Measurements from ENCODE around the gene MSTO1. TPM values are rescaled to one million over a fixed set of nuclear protein-coding genes. Genes with fewer than 3 reads are reported as not detected.

MSTO1 gene
- total RNA-seq, 2 experiments from 2014 or later = 65.9 to 69.6 TPM

DNA sequence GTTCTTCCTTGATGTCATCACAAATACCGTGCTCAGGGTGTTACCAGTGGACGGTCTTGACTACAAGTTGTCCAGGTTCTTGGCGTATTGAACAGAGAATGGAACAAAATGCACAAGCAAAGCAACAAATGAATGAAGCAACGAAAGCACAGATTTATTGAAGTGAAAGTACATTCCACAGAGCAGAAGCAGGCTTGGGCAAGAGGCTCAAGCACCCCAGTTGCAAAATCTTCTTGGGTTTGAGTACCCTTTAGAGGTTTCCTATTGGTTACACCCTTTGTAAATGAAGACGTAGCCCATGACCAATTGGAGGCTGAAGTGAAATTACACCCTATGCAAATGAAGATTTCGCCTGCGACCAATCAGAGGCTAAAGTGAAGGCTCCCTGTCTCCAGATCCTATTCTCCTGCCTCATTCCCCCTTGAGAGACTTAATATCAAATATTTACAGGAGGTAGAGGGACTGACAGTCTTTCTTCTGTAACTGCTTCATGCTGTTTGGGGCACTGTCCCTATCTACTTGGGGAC lies 40.3 kb downstream of the MSTO1 start:
- no peak overlapping the region for H3K4me3 Mint-ChIP-seq
- Histone ChIP-seq H3K27me3 (ENCODE audit: control insufficient read depth in 1 of 2, insufficient read depth in 2 of 2, low read length in 2 of 2) (no peaks in the 10 kb centered on the region), H3K27ac (ENCODE audit: low read depth in 1 of 2, low read length in 2 of 2) (no peak overlapping the region), H3K36me3 (ENCODE audit: insufficient read depth, low read length) (no peaks in the 10 kb centered on the region), H3K4me1 (ENCODE audit: insufficient read depth, low read length) (no peaks in the 10 kb centered on the region), H3K9me3 (ENCODE audit: control insufficient read depth in 1 of 2, insufficient read depth in 1 of 2, low read length in 2 of 2) (no peaks in the 10 kb centered on the region), H3K4me3 (ENCODE audit: low read length) (no peak overlapping the region)
- no peaks in the 10 kb centered on the region for H3K9me3 Mint-ChIP-seq
- H3K36me3 Mint-ChIP-seq (ENCODE audit: low read depth) = no peaks in the 10 kb centered on the region
- ChIA-PET POLR2A (no interaction called here), CTCF (no interaction called here)
- ATAC-seq (ENCODE audit: poor library complexity) (no peak), DNase-seq (no peak)
- intact Hi-C loops (cut with DNase I, micrococcal nuclease) = no loop called here
- H3K27ac Mint-ChIP-seq = no peak overlapping the region
- peaks cover 5% of the 10 kb centered on the region for H3K27me3 Mint-ChIP-seq
- TF ChIP-seq, protein P1, sequence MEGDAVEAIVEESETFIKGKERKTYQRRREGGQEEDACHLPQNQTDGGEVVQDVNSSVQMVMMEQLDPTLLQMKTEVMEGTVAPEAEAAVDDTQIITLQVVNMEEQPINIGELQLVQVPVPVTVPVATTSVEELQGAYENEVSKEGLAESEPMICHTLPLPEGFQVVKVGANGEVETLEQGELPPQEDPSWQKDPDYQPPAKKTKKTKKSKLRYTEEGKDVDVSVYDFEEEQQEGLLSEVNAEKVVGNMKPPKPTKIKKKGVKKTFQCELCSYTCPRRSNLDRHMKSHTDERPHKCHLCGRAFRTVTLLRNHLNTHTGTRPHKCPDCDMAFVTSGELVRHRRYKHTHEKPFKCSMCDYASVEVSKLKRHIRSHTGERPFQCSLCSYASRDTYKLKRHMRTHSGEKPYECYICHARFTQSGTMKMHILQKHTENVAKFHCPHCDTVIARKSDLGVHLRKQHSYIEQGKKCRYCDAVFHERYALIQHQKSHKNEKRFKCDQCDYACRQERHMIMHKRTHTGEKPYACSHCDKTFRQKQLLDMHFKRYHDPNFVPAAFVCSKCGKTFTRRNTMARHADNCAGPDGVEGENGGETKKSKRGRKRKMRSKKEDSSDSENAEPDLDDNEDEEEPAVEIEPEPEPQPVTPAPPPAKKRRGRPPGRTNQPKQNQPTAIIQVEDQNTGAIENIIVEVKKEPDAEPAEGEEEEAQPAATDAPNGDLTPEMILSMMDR (IDR thresholded peaks at IDR 0.05) = no peak
- no peaks in the 10 kb centered on the region for H3K4me1 Mint-ChIP-seq (ENCODE audit: low read depth)

DNA sequence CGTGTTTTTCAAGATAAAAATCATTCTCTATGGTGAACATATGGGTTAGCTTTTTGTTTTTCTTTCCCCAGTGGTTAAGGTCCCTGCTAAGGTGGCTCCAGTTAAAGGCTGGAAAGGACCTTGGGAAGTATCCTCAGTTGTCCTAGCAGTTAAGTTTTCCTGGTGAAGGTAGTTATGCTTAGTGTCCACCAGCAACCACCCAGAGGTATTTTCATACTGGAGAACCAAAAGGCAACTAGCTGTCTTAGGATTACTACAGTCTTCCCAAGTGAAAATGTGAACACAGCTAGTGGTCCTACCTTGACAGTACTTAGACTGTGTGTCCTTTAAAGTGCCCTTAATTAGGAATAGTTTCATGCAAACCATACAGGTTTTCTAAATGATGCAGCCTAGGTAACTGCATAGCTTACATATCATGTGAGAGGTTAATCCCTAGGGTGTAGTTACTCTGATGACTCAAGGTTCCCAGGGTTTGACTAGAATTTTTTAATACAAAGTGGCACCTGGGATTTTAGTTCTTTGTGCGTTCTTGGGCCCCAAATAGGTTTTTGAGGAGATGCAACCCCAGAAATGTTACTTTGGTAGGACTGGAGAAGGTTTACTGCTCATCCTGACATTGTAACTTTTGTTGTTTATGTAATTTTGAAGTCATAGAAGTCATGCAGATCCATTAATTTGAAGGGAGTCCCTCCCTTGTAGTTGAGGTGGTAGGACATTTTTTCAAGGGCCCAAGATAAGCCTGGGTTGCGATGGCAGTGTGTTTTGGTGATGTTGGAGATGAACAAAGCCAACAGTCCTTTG lies 42.0 kb downstream of the MSTO1 start:
- no peaks in the 10 kb centered on the region for H3K36me3 Mint-ChIP-seq (ENCODE audit: low read depth)
- TF ChIP-seq, protein P1 (IDR thresholded peaks at IDR 0.05) = no peak
- DNase-seq (no peak), ATAC-seq (ENCODE audit: poor library complexity) (no peak)
- CTCF ChIA-PET = no interaction called here
- POLR2A ChIA-PET = no interaction called here
- no peaks in the 10 kb centered on the region for H3K4me1 Mint-ChIP-seq (ENCODE audit: low read depth)
- intact Hi-C loops (cut with DNase I, micrococcal nuclease) = no loop called here
- H3K27me3 Mint-ChIP-seq = peaks cover 5% of the 10 kb centered on the region
- Histone ChIP-seq H3K4me3 (ENCODE audit: low read length) (no peak overlapping the region), H3K27ac (ENCODE audit: low read depth in 1 of 2, low read length in 2 of 2) (no peak overlapping the region), H3K9me3 (ENCODE audit: control insufficient read depth in 1 of 2, insufficient read depth in 1 of 2, low read length in 2 of 2) (no peaks in the 10 kb centered on the region), H3K36me3 (ENCODE audit: insufficient read depth, low read length) (no peaks in the 10 kb centered on the region), H3K27me3 (ENCODE audit: control insufficient read depth in 1 of 2, insufficient read depth in 2 of 2, low read length in 2 of 2) (no peaks in the 10 kb centered on the region), H3K4me1 (ENCODE audit: insufficient read depth, low read length) (no peaks in the 10 kb centered on the region)
- H3K4me3 Mint-ChIP-seq = no peak overlapping the region
- no peaks in the 10 kb centered on the region for H3K9me3 Mint-ChIP-seq
- H3K27ac Mint-ChIP-seq = no peak overlapping the region

DNA sequence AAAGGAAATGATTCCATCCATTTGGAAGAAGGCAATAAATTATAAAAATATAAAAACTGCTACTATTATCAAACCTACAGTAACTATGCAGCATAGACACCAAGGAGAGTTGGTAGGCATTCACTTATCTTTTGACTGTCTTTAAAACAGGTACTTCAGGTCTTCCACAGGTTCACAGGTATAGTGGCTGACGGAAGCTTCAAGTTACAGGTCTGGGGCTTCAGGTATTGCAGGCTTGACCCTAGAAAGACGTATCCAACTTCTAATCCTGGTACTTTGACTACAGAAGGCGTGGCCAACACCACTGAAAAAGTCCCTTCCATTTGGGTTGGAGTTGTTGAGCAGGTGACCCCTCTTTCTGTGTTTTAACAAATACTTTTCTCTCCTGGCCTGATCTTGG lies 42.9 kb downstream of the MSTO1 start:
- H3K27ac ChIP-seq (ENCODE audit: low read depth in 1 of 2, low read length in 2 of 2) = no peak overlapping the region
- ATAC-seq (ENCODE audit: poor library complexity) (no peak), DNase-seq (no peak)
- no peaks in the 10 kb centered on the region for H3K9me3 Mint-ChIP-seq
- CTCF ChIA-PET = no interaction called here
- H3K4me1 ChIP-seq (ENCODE audit: insufficient read depth, low read length) = no peaks in the 10 kb centered on the region
- no peak overlapping the region for H3K27ac Mint-ChIP-seq
- H3K9me3 ChIP-seq (ENCODE audit: control insufficient read depth in 1 of 2, insufficient read depth in 1 of 2, low read length in 2 of 2) = no peaks in the 10 kb centered on the region
- H3K4me3 ChIP-seq (ENCODE audit: low read length) = no peak overlapping the region
- TF ChIP-seq, protein P1 (IDR thresholded peaks at IDR 0.05) = no peak
- H3K27me3 Mint-ChIP-seq = peaks cover 5% of the 10 kb centered on the region
- no peaks in the 10 kb centered on the region for H3K36me3 ChIP-seq (ENCODE audit: insufficient read depth, low read length)
- no peak overlapping the region for H3K4me3 Mint-ChIP-seq
- intact Hi-C loops (cut with DNase I, micrococcal nuclease) = no loop called here
- POLR2A ChIA-PET = no interaction called here
- H3K27me3 ChIP-seq (ENCODE audit: control insufficient read depth in 1 of 2, insufficient read depth in 2 of 2, low read length in 2 of 2) = no peaks in the 10 kb centered on the region
- no peaks in the 10 kb centered on the region for H3K4me1 Mint-ChIP-seq (ENCODE audit: low read depth)
- H3K36me3 Mint-ChIP-seq (ENCODE audit: low read depth) = no peaks in the 10 kb centered on the region
